Measurements from ENCODE around the gene HNRNPF.
"Not testable (repeated sequence)": the region's sequence is repeated elsewhere in the genome, so short reads cannot be mapped to it uniquely, and the experiment has no call there.

Gene HNRNPF

GRCh38 chr10:43430926-43431663 lies 22.1 kb upstream of the HNRNPF start:
- no peak overlapping the region for H3K4me3 ChIP-seq (ENCODE audit: low read depth, low read length)
- TF ChIP-seq, protein P1, sequence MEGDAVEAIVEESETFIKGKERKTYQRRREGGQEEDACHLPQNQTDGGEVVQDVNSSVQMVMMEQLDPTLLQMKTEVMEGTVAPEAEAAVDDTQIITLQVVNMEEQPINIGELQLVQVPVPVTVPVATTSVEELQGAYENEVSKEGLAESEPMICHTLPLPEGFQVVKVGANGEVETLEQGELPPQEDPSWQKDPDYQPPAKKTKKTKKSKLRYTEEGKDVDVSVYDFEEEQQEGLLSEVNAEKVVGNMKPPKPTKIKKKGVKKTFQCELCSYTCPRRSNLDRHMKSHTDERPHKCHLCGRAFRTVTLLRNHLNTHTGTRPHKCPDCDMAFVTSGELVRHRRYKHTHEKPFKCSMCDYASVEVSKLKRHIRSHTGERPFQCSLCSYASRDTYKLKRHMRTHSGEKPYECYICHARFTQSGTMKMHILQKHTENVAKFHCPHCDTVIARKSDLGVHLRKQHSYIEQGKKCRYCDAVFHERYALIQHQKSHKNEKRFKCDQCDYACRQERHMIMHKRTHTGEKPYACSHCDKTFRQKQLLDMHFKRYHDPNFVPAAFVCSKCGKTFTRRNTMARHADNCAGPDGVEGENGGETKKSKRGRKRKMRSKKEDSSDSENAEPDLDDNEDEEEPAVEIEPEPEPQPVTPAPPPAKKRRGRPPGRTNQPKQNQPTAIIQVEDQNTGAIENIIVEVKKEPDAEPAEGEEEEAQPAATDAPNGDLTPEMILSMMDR (IDR thresholded peaks at IDR 0.05; ENCODE audit: low read depth, low read length, missing control alignments) = no peak
- in situ Hi-C loops (cut with HindIII; ENCODE audit: low sequenced_read_pairs) = no loop called here
- DNase-seq (ENCODE audit: low read depth) = no peak

DNA sequence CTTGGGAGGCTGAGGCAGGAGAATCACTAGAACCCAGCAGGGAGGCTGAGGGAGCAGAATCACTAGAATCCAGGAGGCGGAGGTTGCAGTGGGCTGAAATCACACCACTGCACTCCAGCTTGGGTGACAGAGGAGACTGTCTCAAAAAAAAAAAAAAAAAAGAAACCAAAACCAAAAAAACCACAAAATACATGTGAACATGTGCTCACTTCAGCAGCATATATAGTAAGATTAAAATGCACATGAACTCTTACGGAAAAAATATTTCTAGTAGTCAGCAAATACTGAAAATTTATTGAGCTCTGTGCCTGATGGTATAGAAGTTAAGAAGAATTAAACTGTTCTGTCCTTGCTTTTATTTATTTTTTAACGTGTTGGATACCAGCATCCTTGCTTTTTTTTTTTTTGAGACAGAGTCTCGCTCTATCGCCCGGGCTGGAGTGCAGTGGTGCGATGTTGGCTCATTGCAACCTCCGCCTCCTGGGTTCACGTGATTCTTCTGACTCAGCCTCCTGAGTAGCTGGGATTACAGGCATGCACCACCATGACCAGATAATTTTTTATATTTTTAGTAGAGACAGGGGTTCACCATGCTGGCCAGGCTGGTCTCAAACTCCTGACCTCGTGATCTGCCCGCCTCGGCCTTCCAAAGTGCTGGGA lies 18.3 kb upstream of the HNRNPF start:
- TF ChIP-seq, protein P1 (IDR thresholded peaks at IDR 0.05; ENCODE audit: low read depth, low read length, missing control alignments) = no peak
- no peak overlapping the region for H3K4me3 ChIP-seq (ENCODE audit: low read depth, low read length)
- no peak for DNase-seq (ENCODE audit: low read depth)
- in situ Hi-C loops (cut with HindIII; ENCODE audit: low sequenced_read_pairs) = no loop called here

DNA sequence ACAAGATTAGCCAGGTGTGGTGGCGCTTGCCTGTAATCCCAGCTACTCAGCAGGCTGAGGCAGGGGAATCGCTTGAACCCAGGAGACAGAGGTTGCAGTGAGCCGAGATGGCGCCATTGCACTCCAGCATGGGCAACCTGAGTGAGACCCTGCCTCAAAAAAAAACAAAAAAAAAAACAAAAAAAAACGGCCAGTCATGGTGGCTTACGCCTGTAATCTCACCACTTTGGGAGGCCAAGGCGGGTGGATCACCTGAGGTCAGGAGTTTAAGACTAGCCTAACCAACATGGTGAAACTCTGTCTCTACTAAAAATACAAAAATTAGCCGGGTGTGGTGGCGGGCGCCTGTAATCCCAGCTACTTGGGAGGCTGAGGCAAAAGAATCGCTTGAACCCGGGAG lies 17.5 kb upstream of the HNRNPF start:
- H3K4me3 ChIP-seq (ENCODE audit: low read depth, low read length); in situ Hi-C loops (cut with HindIII; ENCODE audit: low sequenced_read_pairs); DNase-seq (ENCODE audit: low read depth): not testable (repeated sequence)

GRCh38 chr10:43424416-43424815 lies 15.4 kb upstream of the HNRNPF start:
- TF ChIP-seq, protein P1 (IDR thresholded peaks at IDR 0.05; ENCODE audit: low read depth, low read length, missing control alignments) = no peak
- no peak for DNase-seq (ENCODE audit: low read depth)
- H3K4me3 ChIP-seq (ENCODE audit: low read depth, low read length) = no peak overlapping the region
- in situ Hi-C loops (cut with HindIII; ENCODE audit: low sequenced_read_pairs) = no loop called here

DNA sequence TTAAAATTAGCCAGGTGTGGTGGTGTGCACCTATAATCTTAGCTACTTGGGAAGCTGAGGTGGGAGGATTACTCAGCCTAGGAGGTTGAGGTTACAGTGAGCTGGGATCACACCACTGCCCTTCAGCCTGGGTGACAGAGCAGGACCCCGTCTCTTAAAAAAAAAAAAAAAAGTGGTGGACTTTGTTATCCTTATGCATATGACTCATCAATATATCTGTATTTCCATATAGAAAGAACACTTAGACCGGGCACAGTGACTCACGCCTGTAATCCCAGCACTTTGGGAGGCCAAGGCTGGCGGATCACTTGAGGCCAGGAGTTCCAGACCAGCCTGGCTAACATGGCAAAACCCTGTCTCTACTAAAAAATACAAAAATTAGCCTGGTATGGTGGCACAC lies 13.0 kb upstream of the HNRNPF start:
- DNase-seq (ENCODE audit: low read depth); H3K4me3 ChIP-seq (ENCODE audit: low read depth, low read length); in situ Hi-C loops (cut with HindIII; ENCODE audit: low sequenced_read_pairs): not testable (repeated sequence)

- TF ChIP-seq, protein P1 (IDR thresholded peaks at IDR 0.05; ENCODE audit: low read depth, low read length, missing control alignments) = no peak
- H3K4me3 ChIP-seq (ENCODE audit: low read depth, low read length) = no peak overlapping the region
- in situ Hi-C loops (cut with HindIII; ENCODE audit: low sequenced_read_pairs) = no loop called here
- no peak for DNase-seq (ENCODE audit: low read depth)
Measured at GRCh38 chr10:43421519-43421918, 12.5 kb upstream of the HNRNPF start.

DNA sequence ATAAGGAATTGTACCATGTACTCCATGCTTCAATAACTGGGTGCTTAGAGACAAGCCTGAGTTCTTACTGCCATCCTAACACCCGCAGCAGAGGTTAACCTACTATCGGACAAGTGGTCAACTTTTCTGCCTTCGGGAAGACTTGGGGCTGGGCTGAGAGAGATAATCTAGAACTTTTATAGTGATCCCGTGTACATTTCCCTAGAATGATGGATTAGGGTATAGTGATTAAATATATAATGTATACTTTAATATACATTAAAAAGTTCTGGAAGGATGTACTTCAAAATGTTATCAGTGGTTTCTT lies 12.2 kb upstream of the HNRNPF start:
- TF ChIP-seq, protein P1 (IDR thresholded peaks at IDR 0.05; ENCODE audit: low read depth, low read length, missing control alignments) = no peak

More for the DNA sequence above, 12.2 kb upstream of the HNRNPF start:
- peak overlapping the region; percentile 46 for H3K4me3 ChIP-seq (ENCODE audit: low read depth, low read length)
- in situ Hi-C loops (cut with HindIII; ENCODE audit: low sequenced_read_pairs) = no loop called here
- no peak for DNase-seq (ENCODE audit: low read depth)

All from astrocyte of the cerebellum (primary cell).